ENCODE data around the gene RNF186. TPM values are rescaled to one million over a fixed set of nuclear protein-coding genes. Genes with fewer than 3 reads are reported as not detected.
"Not testable (repeated sequence)": the region's sequence is repeated elsewhere in the genome, so short reads cannot be mapped to it uniquely, and the experiment has no call there.

Gene RNF186
- total RNA-seq, 1 donor, result not detected

GRCh38 chr1:19828546-19828945 is 13.5 kb upstream of the RNF186 start:
- DNase-seq (ENCODE audit: low read depth), result peak; percentile 32
- H3K4me3 ChIP-seq (ENCODE audit: low read depth, low read length), result no peak overlapping the region
- no peak for TF ChIP-seq CTCF (IDR thresholded peaks at IDR 0.05; ENCODE audit: insufficient read depth, low read length)

DNA sequence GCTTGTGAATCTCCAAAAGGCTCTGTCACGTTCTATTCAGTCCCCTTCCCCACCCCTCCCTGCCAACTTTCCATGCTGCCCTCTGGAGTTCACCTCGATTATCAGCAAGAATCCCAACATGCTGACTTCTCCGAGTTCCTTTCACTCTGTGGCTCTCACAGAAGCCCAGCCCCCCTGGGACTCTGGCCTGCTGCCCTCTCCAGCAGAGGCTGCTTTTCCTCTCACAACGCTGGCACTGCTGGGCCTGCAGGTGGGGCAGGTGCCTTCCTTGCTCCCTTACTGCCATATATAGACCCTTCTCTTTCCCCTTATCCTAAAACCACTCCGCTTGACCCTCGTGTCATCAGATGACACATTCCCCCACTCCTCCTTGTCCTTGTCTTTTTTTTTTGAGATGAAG is 10.2 kb upstream of the RNF186 start:
- no peak for DNase-seq (ENCODE audit: low read depth)
- TF ChIP-seq CTCF (IDR thresholded peaks at IDR 0.05; ENCODE audit: insufficient read depth, low read length), result no peak

GRCh38 chr1:19824541-19824940 is 9.5 kb upstream of the RNF186 start:
- no peak for TF ChIP-seq CTCF (IDR thresholded peaks at IDR 0.05; ENCODE audit: insufficient read depth, low read length)
- H3K4me3 ChIP-seq (ENCODE audit: low read depth, low read length), result no peak overlapping the region
- peak; percentile 9 for DNase-seq (ENCODE audit: low read depth)

More for the DNA sequence above, 10.2 kb upstream of the RNF186 start:
- H3K4me3 ChIP-seq (ENCODE audit: low read depth, low read length), result no peak overlapping the region

DNA sequence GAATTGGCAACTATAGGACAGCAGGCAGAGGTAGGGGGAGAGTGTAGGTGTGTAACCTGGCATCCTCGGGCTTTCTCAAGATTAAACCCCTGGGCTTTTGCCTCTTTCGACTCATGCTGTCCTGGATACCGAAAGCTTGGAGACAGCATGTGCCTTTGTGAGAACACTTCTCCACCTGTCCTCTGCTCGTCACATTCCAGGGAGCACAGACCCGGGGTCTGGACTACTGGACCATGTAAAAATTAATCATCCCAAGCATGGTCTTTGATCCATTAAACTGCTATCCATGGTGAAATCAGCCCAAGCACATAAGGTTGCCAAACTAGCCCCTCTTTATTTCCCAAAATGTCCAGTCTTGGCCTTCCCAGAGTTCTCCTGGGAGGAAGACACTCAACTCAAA is 9.0 kb upstream of the RNF186 start:
- no peak overlapping the region for H3K4me3 ChIP-seq (ENCODE audit: low read depth, low read length)
- no peak for TF ChIP-seq CTCF (IDR thresholded peaks at IDR 0.05; ENCODE audit: insufficient read depth, low read length)
- DNase-seq (ENCODE audit: low read depth), result no peak

- no peak overlapping the region for H3K4me3 ChIP-seq (ENCODE audit: low read depth, low read length)
- DNase-seq (ENCODE audit: low read depth), result no peak
- TF ChIP-seq CTCF (IDR thresholded peaks at IDR 0.05; ENCODE audit: insufficient read depth, low read length), result no peak
Measured at GRCh38 chr1:19819701-19820100, 4.6 kb upstream of the RNF186 start.

DNA sequence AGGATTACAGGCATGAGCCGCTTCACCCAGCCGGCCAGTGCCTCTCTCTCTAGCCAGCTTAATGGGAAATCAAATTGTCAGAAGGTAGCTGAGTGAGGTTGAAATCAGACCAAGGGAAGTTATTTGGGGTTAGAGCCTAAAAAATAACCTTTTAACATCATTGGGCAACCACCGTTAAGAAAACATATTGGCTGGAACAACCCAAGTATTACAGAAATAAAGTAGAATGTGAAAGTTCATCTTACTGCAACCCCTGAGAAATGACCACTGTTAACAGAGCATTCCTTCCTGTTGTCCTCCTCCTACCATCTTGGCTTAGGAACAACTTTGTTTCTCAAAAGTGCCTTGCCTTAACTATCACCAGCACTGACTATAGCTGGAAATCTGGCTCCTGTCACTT is 3.2 kb upstream of the RNF186 start:
- no peak overlapping the region for H3K4me3 ChIP-seq (ENCODE audit: low read depth, low read length)
- TF ChIP-seq CTCF (IDR thresholded peaks at IDR 0.05; ENCODE audit: insufficient read depth, low read length), result no peak
- no peak for DNase-seq (ENCODE audit: low read depth)

- no peak for DNase-seq (ENCODE audit: low read depth)
- no peak overlapping the region for H3K4me3 ChIP-seq (ENCODE audit: low read depth, low read length)
- TF ChIP-seq CTCF (IDR thresholded peaks at IDR 0.05; ENCODE audit: insufficient read depth, low read length), result no peak
Measured at GRCh38 chr1:19817160-19817559, 2.1 kb upstream of the RNF186 start.

- DNase-seq (ENCODE audit: low read depth); H3K4me3 ChIP-seq (ENCODE audit: low read depth, low read length): not testable (repeated sequence)
Measured at GRCh38 chr1:19816737-19817086, 1.6 kb upstream of the RNF186 start.
